K562 (cell line): Measurements from ENCODE around the gene DYNC1I1.

Experiments used
- EZH2 ChIP-seq: IDR thresholded peaks from 2 replicates; pipeline ENCODE4 v1.6.1; 2012; ENCODE audit warnings: low read depth, mild to moderate bottlenecking, inconsistent platforms, low read length, borderline replicate concordance
- FOXJ3 ChIP-seq: sonication (generic); formaldehyde crosslinking; IDR thresholded peaks from 2 replicates; pipeline ENCODE4 v1.4.0; 2020; ENCODE audit warnings: mild to moderate bottlenecking, missing genetic modification reagents
- YY1 ChIP-seq, 3 experiments: IDR thresholded peaks; 2 replicates each; pipeline ENCODE4 v1.6.1; 2011; ENCODE audit warnings: low read length in 2 of 3, mild to moderate bottlenecking in 2 of 3, moderate library complexity in 2 of 3, borderline replicate concordance in 1 of 3, control low read depth in 1 of 3, low read depth in 1 of 3; ENCODE audit not compliant: insufficient read depth in 3 of 3, insufficient replicate concordance in 2 of 3, control insufficient read depth in 1 of 3, insufficient read length in 1 of 3; ENCODE audit errors: extremely low read depth in 1 of 3

GRCh38 chr7:95725205-95725604, 47.1 kb upstream of the DYNC1I1 start:
- no peak for TF ChIP-seq EZH2
- no peak for TF ChIP-seq FOXJ3 (CRISPR knock-in tag)
- TF ChIP-seq YY1 (IDR thresholded peaks at IDR 0.05; ENCODE audit: borderline replicate concordance in 1 of 3, control insufficient read depth in 1 of 3, extremely low read depth in 1 of 3, insufficient read depth in 3 of 3, insufficient read length in 1 of 3, insufficient replicate concordance in 2 of 3, low read depth in 1 of 3, low read length in 2 of 3): no peak
